C4-2B (cell line): Measurements from ENCODE around the gene PLCB3.

Experiments
- H3K27ac ChIP-seq: fragments of 450-650 bp; 2 replicates; pipeline ENCODE4 v1.5.1; 2017
- ZFX ChIP-seq: fragments of 450-650 bp; IDR thresholded peaks from 2 replicates; pipeline ENCODE4 v1.6.1; 2017
- TF ChIP-seq, protein P1 (sequence below): fragments of 450-650 bp; conservative IDR thresholded peaks from 2 replicates; pipeline ENCODE4 v1.5.1; 2017; ENCODE audit warnings: mild to moderate bottlenecking

The PLCB3 gene

DNA sequence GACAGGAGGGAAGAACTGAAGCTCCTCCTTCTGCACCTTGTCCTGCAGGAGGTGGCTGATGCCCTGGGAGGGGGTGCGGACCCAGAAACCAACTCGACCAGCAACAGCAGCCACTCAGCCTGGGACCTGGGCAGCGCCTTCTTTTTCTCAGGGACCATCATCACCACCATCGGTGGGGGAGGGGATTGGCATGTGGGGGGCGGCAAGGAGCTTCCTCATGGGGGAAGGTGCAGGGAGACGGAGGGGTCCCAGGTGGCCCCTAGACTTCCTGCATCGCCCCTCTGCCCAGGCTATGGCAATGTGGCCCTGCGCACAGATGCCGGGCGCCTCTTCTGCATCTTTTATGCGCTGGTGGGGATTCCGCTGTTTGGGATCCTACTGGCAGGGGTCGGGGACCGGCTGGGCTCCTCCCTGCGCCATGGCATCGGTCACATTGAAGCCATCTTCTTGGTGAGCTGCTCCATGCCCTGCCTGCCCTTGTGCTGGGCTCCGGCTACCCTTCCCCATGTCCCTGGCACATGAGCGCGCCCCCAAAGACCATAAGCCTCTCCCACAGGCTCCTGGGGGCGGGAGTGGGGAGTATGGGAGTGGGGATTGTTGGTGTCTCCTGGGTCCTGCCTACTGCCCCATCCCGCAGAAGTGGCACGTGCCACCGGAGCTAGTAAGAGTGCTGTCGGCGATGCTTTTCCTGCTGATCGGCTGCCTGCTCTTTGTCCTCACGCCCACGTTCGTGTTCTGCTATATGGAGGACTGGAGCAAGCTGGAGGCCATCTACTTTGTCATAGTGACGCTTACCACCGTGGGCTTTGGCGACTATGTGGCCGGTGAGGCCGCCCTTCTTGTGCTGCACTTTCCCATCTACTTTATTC lies 45.7 kb downstream of the PLCB3 start:
- TF ChIP-seq ZFX: no peak
- TF ChIP-seq, protein P1, sequence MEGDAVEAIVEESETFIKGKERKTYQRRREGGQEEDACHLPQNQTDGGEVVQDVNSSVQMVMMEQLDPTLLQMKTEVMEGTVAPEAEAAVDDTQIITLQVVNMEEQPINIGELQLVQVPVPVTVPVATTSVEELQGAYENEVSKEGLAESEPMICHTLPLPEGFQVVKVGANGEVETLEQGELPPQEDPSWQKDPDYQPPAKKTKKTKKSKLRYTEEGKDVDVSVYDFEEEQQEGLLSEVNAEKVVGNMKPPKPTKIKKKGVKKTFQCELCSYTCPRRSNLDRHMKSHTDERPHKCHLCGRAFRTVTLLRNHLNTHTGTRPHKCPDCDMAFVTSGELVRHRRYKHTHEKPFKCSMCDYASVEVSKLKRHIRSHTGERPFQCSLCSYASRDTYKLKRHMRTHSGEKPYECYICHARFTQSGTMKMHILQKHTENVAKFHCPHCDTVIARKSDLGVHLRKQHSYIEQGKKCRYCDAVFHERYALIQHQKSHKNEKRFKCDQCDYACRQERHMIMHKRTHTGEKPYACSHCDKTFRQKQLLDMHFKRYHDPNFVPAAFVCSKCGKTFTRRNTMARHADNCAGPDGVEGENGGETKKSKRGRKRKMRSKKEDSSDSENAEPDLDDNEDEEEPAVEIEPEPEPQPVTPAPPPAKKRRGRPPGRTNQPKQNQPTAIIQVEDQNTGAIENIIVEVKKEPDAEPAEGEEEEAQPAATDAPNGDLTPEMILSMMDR: no peak
- H3K27ac ChIP-seq: no peak overlapping the region

DNA sequence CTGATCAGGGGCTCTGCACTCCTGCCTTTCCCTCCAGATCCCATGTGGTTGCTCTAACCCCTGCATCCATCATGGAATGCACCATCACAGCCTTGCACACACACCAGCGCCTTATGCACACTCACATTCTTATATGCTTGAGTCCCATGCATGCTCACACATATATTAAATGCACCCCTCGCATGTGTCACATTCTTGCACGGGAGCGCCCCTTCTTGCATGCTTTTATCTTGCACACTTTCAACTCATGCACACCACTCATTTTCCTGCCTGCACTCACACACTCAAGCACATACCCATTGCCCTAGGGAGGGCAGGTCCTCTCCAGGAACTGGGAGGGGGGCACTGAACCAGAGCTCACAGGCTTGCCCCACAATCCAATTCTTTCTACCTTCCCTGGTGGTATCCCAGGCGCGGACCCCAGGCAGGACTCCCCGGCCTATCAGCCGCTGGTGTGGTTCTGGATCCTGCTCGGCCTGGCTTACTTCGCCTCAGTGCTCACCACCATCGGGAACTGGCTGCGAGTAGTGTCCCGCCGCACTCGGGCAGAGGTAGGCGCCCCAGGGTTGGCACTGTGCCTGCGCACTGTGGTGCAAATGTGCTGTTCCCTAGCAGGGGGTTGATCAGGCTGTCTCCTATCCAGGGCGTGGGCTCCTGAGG lies 46.5 kb downstream of the PLCB3 start:
- no peak overlapping the region for H3K27ac ChIP-seq
- TF ChIP-seq, protein P1: no peak
- no peak for TF ChIP-seq ZFX

DNA sequence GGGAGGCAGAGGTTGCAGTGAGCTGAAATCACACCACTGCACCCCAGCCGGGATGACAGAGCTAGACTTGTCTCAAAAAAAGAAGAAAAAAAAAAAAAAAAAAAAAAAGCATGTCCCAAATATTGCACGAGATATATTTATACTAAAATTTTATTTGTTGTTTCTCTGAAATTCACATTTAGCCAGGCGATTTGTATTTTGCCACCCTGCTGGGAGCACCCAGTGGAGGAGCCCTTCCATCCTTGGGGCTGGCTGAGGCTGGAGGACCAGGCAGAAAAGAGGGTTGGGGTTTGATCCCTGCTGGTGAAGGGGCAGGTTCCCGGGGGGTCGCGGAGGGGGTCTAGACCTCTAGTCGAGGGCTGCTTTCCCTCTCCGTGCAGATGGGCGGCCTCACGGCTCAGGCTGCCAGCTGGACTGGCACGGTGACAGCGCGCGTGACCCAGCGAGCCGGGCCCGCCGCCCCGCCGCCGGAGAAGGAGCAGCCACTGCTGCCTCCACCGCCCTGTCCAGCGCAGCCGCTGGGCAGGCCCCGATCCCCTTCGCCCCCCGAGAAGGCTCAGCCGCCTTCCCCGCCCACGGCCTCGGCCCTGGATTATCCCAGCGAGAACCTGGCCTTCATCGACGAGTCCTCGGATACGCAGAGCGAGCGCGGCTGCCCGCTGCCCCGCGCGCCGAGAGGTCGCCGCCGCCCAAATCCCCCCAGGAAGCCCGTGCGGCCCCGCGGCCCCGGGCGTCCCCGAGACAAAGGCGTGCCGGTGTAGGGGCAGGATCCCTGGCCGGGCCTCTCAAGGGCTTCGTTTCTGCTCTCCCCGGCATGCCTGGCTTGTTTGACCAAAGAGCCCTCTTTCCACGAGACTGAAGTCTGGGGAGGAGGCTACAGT lies 47.9 kb downstream of the PLCB3 start:
- no peak for TF ChIP-seq ZFX
- TF ChIP-seq, protein P1: no peak
- H3K27ac ChIP-seq: no peak overlapping the region

DNA sequence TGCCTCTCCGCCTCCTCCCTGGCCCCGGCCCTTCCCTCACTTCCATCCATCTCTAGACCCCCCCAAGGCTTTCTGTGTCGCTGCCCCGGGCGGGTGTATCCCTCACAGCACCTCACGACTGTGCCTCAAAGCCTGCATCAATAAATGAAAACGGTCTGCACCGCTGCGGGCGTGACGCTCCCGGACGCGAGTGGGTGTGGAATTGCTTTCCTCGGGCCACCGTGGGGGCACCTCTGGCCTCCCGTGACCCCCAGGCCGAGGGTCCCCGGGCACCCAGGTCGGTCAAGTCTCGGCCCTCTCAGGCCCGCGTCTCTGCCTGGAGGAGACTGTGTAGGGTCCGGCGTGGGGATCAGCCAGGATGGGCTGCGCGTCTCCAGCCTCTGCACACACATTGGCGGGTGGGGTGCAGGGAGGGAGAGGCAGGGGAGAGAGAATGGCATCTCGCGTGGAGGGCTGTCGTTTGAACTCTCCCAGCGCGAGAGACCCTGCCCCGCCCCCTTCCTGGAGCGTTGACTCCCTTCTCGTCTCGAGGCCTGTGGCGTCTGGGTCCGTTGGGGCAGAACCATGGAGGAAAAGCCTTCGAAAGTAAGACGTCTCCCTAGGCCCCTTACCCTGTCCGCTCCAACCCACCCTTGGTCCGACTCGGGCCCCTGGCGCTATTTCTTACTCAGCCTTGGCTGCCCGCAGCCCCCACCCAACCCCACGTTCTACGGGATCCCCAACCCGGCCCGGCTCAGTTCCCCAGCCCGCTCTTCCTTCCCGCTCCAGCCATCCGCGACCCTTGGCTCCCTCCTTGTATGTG lies 48.7 kb downstream of the PLCB3 start, which contains the start of gene CATSPERZ:
TSS of gene CATSPERZ (plus strand) at position 512 of the 802 bp plus-strand sequence. CDS start at position 565, 53 bp downstream.
- no peak for TF ChIP-seq ZFX
- TF ChIP-seq, protein P1: no peak
- no peak within 1 kb of the TSS for H3K27ac ChIP-seq

DNA sequence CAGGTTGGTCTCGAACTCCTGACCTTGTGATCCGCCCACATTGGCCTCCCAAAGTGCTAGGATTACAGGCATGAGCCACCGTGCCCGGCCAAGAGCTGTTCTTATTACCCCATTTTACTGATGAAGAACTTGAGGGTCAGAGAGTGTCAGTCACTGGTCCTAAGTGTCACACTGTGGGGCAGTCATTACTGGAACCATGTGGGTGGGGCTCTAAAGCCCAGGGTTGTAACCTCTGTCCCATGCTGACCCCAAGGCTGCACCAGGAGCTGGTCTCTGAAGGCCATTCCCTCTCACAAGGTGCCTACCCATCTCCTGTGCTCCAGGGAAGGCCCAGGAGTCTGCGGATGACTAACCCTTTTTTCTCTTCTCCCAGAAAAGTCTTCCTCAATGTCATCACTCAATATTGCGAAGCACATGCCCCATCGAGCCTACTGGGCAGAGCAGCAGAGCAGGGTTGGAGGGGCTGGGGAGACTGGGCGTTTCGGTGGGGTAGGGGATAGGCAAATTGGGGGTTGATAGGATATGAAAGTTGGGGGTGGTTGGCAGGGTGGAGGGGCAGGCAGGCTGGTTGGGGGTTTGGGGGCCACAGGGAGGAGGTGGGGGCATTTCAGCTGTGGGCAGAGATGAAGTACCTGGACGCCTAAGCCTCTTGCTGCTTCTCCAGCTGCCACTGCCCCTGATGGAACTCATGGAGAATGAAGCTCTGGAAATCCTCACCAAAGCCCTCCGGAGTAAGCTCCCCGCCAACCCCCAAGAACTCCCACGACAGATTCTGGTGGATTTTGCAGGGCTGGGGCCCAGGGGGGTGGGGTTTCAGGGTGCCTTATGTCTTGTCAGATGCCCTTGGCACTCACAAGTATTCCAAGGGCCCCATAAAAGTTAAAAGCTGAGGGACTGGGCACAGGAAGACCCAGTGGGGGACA lies 52.0 kb downstream of the PLCB3 start:
- TF ChIP-seq, protein P1: no peak
- TF ChIP-seq ZFX: no peak

DNA sequence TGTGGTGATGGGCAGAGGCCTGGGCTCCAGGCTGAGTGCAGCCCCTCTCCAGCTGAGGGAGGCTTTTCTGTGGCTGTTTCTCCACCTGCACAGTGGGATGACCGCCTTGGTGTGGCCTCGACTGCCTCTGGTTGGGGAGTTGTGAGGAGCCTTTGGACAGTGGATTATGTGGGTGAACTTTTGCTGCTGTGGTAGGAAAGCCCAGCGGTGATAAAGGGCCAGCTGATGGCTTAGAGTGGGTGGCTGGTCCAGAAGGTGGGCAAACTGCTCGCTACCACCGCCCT lies 52.6 kb downstream of the PLCB3 start:
- TF ChIP-seq, protein P1: no peak
- no peak for TF ChIP-seq ZFX
- peak overlapping the region; percentile 89 for H3K27ac ChIP-seq

More for the DNA sequence above, 52.0 kb downstream of the PLCB3 start:
- peak overlapping the region; percentile 89; the same call in 1 of the 2 replicates for H3K27ac ChIP-seq
